Measurements from ENCODE around the gene EXT2.

- TF ChIP-seq CTCF (IDR thresholded peaks at IDR 0.05; ENCODE audit: insufficient read depth, low read length) = no peak
- TF ChIP-seq GABPA (IDR thresholded peaks at IDR 0.05; ENCODE audit: low read depth) = no peak
- TF ChIP-seq POLR2AphosphoS5 (IDR thresholded peaks at IDR 0.05; ENCODE audit: low read depth) = no peak
- TF ChIP-seq SPI1 (IDR thresholded peaks at IDR 0.05; ENCODE audit: borderline replicate concordance, low read depth) = no peak
- TF ChIP-seq REST (IDR thresholded peaks at IDR 0.05; ENCODE audit: insufficient replicate concordance, low read depth) = no peak
Observed at GRCh38 chr11:44256673-44257291, 161.3 kb downstream of the EXT2 start.

All from HL-60 (cell line).